HCT116 (cell line): ENCODE data around the gene SUGP1.

Experiments
- EGR1 ChIP-seq: IDR thresholded peaks from 2 replicates; pipeline ENCODE4 v1.6.1; 2012; ENCODE audit warnings: low read depth
- EZH2 ChIP-seq: fragments of 200-600 bp; sonication (generic); IDR thresholded peaks from 2 replicates; pipeline ENCODE4 v1.6.1; 2017; ENCODE audit warnings: antibody characterized with exemption, mixed run types
- EZH2phosphoT487 ChIP-seq: fragments of 200-600 bp; IDR thresholded peaks from 2 replicates; pipeline ENCODE4 v1.6.1; 2018; ENCODE audit warnings: antibody characterized with exemption, borderline replicate concordance
- FOSL1 ChIP-seq: IDR thresholded peaks from 2 replicates; pipeline ENCODE4 v1.6.1; 2012; ENCODE audit warnings: low read depth
- POLR2A ChIP-seq: IDR thresholded peaks from 2 replicates; pipeline ENCODE4 v1.7.0; 2011; ENCODE audit warnings: borderline replicate concordance; ENCODE audit not compliant: insufficient read depth, insufficient read length; ENCODE audit errors: extremely low read depth
- POLR2AphosphoS5 ChIP-seq: IDR thresholded peaks from 2 replicates; pipeline ENCODE4 v1.6.1; 2011; ENCODE audit warnings: mild to moderate bottlenecking, low read depth, low read length, moderate library complexity
- SIN3A ChIP-seq: IDR thresholded peaks from 2 replicates; pipeline ENCODE4 v1.6.1; 2012; ENCODE audit warnings: low read depth
- TF ChIP-seq, protein P1 (sequence below), 3 experiments: fragments of 200-600 bp in 1 of 3; sonication (generic) in 1 of 3; IDR thresholded peaks in 2 of 3; conservative IDR thresholded peaks in 1 of 3; 2 replicates each; pipeline ENCODE4 v1.5.1; 2012 to 2017; ENCODE audit warnings: low read depth in 2 of 3, low read length in 2 of 3, antibody characterized with exemption in 1 of 3, borderline replicate concordance in 1 of 3, control low read depth in 1 of 3, mild to moderate bottlenecking in 1 of 3, mixed read lengths in 1 of 3, mixed run types in 1 of 3, moderate library complexity in 1 of 3; ENCODE audit not compliant: insufficient read depth in 1 of 3
- TF ChIP-seq, protein P2 (sequence below): IDR thresholded peaks from 2 replicates; pipeline ENCODE4 v1.6.1; 2012; ENCODE audit warnings: low read depth
- TF ChIP-seq, protein P3 (sequence below): IDR thresholded peaks from 2 replicates; pipeline ENCODE4 v1.6.1; 2012
- TF ChIP-seq, protein P4 (sequence below): IDR thresholded peaks from 2 replicates; pipeline ENCODE4 v1.6.1; 2011; ENCODE audit warnings: mild to moderate bottlenecking, low read length, moderate library complexity; ENCODE audit not compliant: insufficient replicate concordance; ENCODE audit errors: extremely low read depth

DNA sequence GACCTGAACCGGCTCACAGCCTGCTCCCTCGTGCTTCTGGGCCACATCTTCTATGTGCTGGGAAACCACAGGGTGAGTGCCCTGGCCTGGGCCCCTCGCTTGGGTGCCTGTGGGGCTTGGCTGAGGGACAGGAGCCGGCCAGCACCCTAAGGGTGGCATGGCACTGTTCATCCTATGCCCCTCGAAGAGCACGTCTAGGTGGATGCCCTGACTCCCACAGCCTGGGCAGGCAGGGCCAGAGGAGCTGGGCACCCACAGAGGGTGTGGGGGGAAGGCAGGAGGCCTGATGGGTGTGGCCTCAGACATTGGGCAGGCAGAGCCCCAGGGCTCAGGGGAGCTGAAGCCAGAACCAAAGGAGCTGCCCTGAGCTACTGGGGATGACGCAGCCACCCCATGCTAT is 29.1 kb upstream of the SUGP1 start:
- no peak for TF ChIP-seq POLR2AphosphoS5
- TF ChIP-seq, protein P1, sequence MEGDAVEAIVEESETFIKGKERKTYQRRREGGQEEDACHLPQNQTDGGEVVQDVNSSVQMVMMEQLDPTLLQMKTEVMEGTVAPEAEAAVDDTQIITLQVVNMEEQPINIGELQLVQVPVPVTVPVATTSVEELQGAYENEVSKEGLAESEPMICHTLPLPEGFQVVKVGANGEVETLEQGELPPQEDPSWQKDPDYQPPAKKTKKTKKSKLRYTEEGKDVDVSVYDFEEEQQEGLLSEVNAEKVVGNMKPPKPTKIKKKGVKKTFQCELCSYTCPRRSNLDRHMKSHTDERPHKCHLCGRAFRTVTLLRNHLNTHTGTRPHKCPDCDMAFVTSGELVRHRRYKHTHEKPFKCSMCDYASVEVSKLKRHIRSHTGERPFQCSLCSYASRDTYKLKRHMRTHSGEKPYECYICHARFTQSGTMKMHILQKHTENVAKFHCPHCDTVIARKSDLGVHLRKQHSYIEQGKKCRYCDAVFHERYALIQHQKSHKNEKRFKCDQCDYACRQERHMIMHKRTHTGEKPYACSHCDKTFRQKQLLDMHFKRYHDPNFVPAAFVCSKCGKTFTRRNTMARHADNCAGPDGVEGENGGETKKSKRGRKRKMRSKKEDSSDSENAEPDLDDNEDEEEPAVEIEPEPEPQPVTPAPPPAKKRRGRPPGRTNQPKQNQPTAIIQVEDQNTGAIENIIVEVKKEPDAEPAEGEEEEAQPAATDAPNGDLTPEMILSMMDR (IDR thresholded peaks at IDR 0.05 in 2 of 3, conservative IDR thresholded peaks at IDR 0.05 in 1 of 3; ENCODE audit: borderline replicate concordance in 1 of 3, insufficient read depth in 1 of 3, low read depth in 2 of 3, low read length in 2 of 3): no peak
- TF ChIP-seq, protein P2, sequence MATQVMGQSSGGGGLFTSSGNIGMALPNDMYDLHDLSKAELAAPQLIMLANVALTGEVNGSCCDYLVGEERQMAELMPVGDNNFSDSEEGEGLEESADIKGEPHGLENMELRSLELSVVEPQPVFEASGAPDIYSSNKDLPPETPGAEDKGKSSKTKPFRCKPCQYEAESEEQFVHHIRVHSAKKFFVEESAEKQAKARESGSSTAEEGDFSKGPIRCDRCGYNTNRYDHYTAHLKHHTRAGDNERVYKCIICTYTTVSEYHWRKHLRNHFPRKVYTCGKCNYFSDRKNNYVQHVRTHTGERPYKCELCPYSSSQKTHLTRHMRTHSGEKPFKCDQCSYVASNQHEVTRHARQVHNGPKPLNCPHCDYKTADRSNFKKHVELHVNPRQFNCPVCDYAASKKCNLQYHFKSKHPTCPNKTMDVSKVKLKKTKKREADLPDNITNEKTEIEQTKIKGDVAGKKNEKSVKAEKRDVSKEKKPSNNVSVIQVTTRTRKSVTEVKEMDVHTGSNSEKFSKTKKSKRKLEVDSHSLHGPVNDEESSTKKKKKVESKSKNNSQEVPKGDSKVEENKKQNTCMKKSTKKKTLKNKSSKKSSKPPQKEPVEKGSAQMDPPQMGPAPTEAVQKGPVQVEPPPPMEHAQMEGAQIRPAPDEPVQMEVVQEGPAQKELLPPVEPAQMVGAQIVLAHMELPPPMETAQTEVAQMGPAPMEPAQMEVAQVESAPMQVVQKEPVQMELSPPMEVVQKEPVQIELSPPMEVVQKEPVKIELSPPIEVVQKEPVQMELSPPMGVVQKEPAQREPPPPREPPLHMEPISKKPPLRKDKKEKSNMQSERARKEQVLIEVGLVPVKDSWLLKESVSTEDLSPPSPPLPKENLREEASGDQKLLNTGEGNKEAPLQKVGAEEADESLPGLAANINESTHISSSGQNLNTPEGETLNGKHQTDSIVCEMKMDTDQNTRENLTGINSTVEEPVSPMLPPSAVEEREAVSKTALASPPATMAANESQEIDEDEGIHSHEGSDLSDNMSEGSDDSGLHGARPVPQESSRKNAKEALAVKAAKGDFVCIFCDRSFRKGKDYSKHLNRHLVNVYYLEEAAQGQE: no peak
- no peak for TF ChIP-seq EGR1
- TF ChIP-seq EZH2: no peak
- no peak for TF ChIP-seq SIN3A
- TF ChIP-seq EZH2phosphoT487: no peak
- TF ChIP-seq, protein P3, sequence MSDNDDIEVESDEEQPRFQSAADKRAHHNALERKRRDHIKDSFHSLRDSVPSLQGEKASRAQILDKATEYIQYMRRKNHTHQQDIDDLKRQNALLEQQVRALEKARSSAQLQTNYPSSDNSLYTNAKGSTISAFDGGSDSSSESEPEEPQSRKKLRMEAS: no peak
- TF ChIP-seq POLR2A: no peak
- TF ChIP-seq, protein P4, sequence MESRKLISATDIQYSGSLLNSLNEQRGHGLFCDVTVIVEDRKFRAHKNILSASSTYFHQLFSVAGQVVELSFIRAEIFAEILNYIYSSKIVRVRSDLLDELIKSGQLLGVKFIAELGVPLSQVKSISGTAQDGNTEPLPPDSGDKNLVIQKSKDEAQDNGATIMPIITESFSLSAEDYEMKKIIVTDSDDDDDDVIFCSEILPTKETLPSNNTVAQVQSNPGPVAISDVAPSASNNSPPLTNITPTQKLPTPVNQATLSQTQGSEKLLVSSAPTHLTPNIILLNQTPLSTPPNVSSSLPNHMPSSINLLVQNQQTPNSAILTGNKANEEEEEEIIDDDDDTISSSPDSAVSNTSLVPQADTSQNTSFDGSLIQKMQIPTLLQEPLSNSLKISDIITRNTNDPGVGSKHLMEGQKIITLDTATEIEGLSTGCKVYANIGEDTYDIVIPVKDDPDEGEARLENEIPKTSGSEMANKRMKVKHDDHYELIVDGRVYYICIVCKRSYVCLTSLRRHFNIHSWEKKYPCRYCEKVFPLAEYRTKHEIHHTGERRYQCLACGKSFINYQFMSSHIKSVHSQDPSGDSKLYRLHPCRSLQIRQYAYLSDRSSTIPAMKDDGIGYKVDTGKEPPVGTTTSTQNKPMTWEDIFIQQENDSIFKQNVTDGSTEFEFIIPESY: no peak
- TF ChIP-seq FOSL1: no peak
